NCI-H2107 (cell line): ENCODE results near the gene ADAMTSL3.

Experiments
- DNase-seq: peaks from one replicate; lab custom pipeline; 2025; lab: John Stamatoyannopoulos, UW

The ADAMTSL3 gene

GRCh38 chr15:83708328-83708727 is 54.4 kb downstream of the ADAMTSL3 start:
- no peak for DNase-seq

GRCh38 chr15:83709241-83709640 is 55.3 kb downstream of the ADAMTSL3 start:
- no peak for DNase-seq

GRCh38 chr15:83709811-83710210 is 55.9 kb downstream of the ADAMTSL3 start:
- no peak for DNase-seq

- no peak for DNase-seq
Observed at GRCh38 chr15:83710452-83710851, 56.5 kb downstream of the ADAMTSL3 start.

GRCh38 chr15:83711236-83711635 is 57.3 kb downstream of the ADAMTSL3 start:
- DNase-seq = no peak

GRCh38 chr15:83713242-83713641 is 59.3 kb downstream of the ADAMTSL3 start:
- no peak for DNase-seq

- DNase-seq = no peak
Observed at GRCh38 chr15:83714939-83715628, 61.2 kb downstream of the ADAMTSL3 start.

GRCh38 chr15:83716605-83717004 is 62.7 kb downstream of the ADAMTSL3 start:
- DNase-seq = no peak

GRCh38 chr15:83717010-83717409 is 63.1 kb downstream of the ADAMTSL3 start:
- no peak for DNase-seq

- DNase-seq = no peak
Observed at GRCh38 chr15:83720468-83720867, 66.5 kb downstream of the ADAMTSL3 start.

GRCh38 chr15:83721031-83721430 is 67.1 kb downstream of the ADAMTSL3 start:
- DNase-seq = no peak

GRCh38 chr15:83721981-83722380 is 68.1 kb downstream of the ADAMTSL3 start:
- no peak for DNase-seq

GRCh38 chr15:83723216-83723615 is 69.3 kb downstream of the ADAMTSL3 start:
- DNase-seq = no peak

- no peak for DNase-seq
Observed at GRCh38 chr15:83732196-83732595, 78.3 kb downstream of the ADAMTSL3 start.

GRCh38 chr15:83732770-83733169 is 78.8 kb downstream of the ADAMTSL3 start:
- no peak for DNase-seq

- DNase-seq = no peak
Observed at GRCh38 chr15:83733206-83733605, 79.3 kb downstream of the ADAMTSL3 start.

- no peak for DNase-seq
Observed at GRCh38 chr15:83733691-83734090, 79.8 kb downstream of the ADAMTSL3 start.

- DNase-seq = no peak
Observed at GRCh38 chr15:83734487-83734886, 80.6 kb downstream of the ADAMTSL3 start.

- no peak for DNase-seq
Observed at GRCh38 chr15:83739629-83740028, 85.7 kb downstream of the ADAMTSL3 start.

GRCh38 chr15:83745771-83746170 is 91.8 kb downstream of the ADAMTSL3 start:
- DNase-seq = no peak

GRCh38 chr15:83746231-83746630 is 92.3 kb downstream of the ADAMTSL3 start:
- no peak for DNase-seq

GRCh38 chr15:83747050-83747717 is 93.3 kb downstream of the ADAMTSL3 start:
- no peak for DNase-seq

- no peak for DNase-seq
Observed at GRCh38 chr15:83747718-83748110, 93.8 kb downstream of the ADAMTSL3 start.
